HG02973 (cell line): ENCODE measurements around the gene SCN4B.

Source experiments
- ATAC-seq: cut with Tn5 transposase; IDR thresholded peaks from one replicate; pipeline ENCODE4 v1.9.1; 2021; ENCODE audit warnings: moderate library complexity; ENCODE audit not compliant: unreplicated experiment

SCN4B gene

GRCh38 chr11:118132385-118133151 lies 20.1 kb downstream of the SCN4B start:
- no peak for ATAC-seq

GRCh38 chr11:118129471-118130172 lies 23.0 kb downstream of the SCN4B start:
- ATAC-seq = no peak

- no peak for ATAC-seq
Measured at GRCh38 chr11:118128721-118129470, 23.7 kb downstream of the SCN4B start.

GRCh38 chr11:118128310-118128709 lies 24.3 kb downstream of the SCN4B start:
- ATAC-seq = no peak

GRCh38 chr11:118126082-118126838 lies 26.4 kb downstream of the SCN4B start:
- ATAC-seq = no peak

GRCh38 chr11:118124929-118125535 lies 27.6 kb downstream of the SCN4B start:
- ATAC-seq = no peak

- ATAC-seq = no peak
Measured at GRCh38 chr11:118120793-118121192, 31.8 kb downstream of the SCN4B start.

- no peak for ATAC-seq
Measured at GRCh38 chr11:118117790-118118601, 34.6 kb downstream of the SCN4B start.

GRCh38 chr11:118115048-118115447 lies 37.6 kb downstream of the SCN4B start:
- no peak for ATAC-seq

GRCh38 chr11:118114266-118114665 lies 38.4 kb downstream of the SCN4B start:
- no peak for ATAC-seq

GRCh38 chr11:118112711-118113430 lies 39.8 kb downstream of the SCN4B start:
- no peak for ATAC-seq

GRCh38 chr11:118111744-118112035 lies 40.9 kb downstream of the SCN4B start:
- no peak for ATAC-seq

GRCh38 chr11:118111019-118111743 lies 41.4 kb downstream of the SCN4B start:
- ATAC-seq = no peak

- ATAC-seq = no peak
Measured at GRCh38 chr11:118109231-118109630, 43.4 kb downstream of the SCN4B start.

- ATAC-seq = no peak
Measured at GRCh38 chr11:118108513-118108912, 44.1 kb downstream of the SCN4B start.

- ATAC-seq = no peak
Measured at GRCh38 chr11:118106789-118107335, 45.8 kb downstream of the SCN4B start.

GRCh38 chr11:118105657-118106305 lies 46.8 kb downstream of the SCN4B start:
- ATAC-seq = no peak

- no peak for ATAC-seq
Measured at GRCh38 chr11:118104491-118104890, 48.1 kb downstream of the SCN4B start.
